Transverse colon (tissue), 4 donors: ENCODE measurements around the gene TMEM254. TPM values are rescaled to one million over a fixed set of nuclear protein-coding genes. Genes with fewer than 3 reads are reported as not detected.

ENCODE experiments used
- DNase-seq: peaks from one replicate; pipeline ENCODE4 v3.0.0-alpha.2; 2019
- H3K27ac ChIP-seq, 4 donors: fragments of 200-600 bp; sonication (generic); 2 replicates each; pipeline ENCODE4 v1.5.1; 2016 to 2018; ENCODE audit warnings: inconsistent platforms in 4 of 4
- H3K27me3 ChIP-seq: fragments of 200-600 bp; sonication (generic); 2 replicates; pipeline ENCODE4 v1.5.1; 2017; ENCODE audit warnings: inconsistent platforms
- H3K36me3 ChIP-seq, 4 donors: fragments of 200-600 bp; sonication (generic); 2 replicates each; pipeline ENCODE4 v1.5.1; 2017 to 2019; ENCODE audit warnings: inconsistent platforms in 4 of 4
- H3K4me1 ChIP-seq, 4 donors: fragments of 200-600 bp; sonication (generic); 2 replicates each; pipeline ENCODE4 v1.5.1; 2017 to 2020; ENCODE audit warnings: inconsistent platforms in 4 of 4
- H3K4me3 ChIP-seq, 4 donors: fragments of 200-600 bp; sonication (generic); 1 replicate in 1 of 4; 2 replicates in 3 of 4; pipeline versions ENCODE4 v1.5.1 to v1.6.1; 2017 to 2019; ENCODE audit warnings: inconsistent platforms in 4 of 4
- H3K9me3 ChIP-seq, 2 donors: fragments of 200-600 bp; sonication (generic); 2 replicates each; pipeline ENCODE4 v1.5.1; 2017 to 2019; ENCODE audit warnings: inconsistent platforms in 2 of 2
- CTCF ChIP-seq, 5 experiments: fragments of 200-600 bp in 3 of 5; fragments of 450-650 bp in 2 of 5; sonication (generic) in 3 of 5; IDR thresholded peaks; 1 replicate in 2 of 5; 2 replicates in 3 of 5; pipeline ENCODE4 v1.5.1; 2016 to 2017; ENCODE audit warnings: antibody characterized with exemption in 5 of 5, inconsistent platforms in 3 of 5, mild to moderate bottlenecking in 2 of 5, moderate library complexity in 1 of 5
- EP300 ChIP-seq: sonication (generic); formaldehyde crosslinking; IDR thresholded peaks from one replicate; pipeline ENCODE4 v1.6.1; 2017; ENCODE audit warnings: antibody characterized with exemption, low read depth
- POLR2A ChIP-seq: fragments of 450-650 bp; IDR thresholded peaks from one replicate; pipeline ENCODE4 v1.6.1; 2016; ENCODE audit warnings: antibody characterized with exemption, mild to moderate bottlenecking, moderate library complexity
- POLR2AphosphoS5 ChIP-seq, 3 donors: sonication (generic); formaldehyde crosslinking; IDR thresholded peaks; one replicate each; pipeline ENCODE4 v1.6.1; 2016; ENCODE audit warnings: antibody characterized with exemption in 3 of 3
- WGBS, 2 donors: methylation state at CpG; one replicate each; pipeline ENCODE4 v1.1.5; 2018; ENCODE audit warnings: low coverage in 1 of 2; 5-methylcytosine and 5-hydroxymethylcytosine counted together
- in situ Hi-C, 4 donors: fragments of 200-750 bp; cut with MboI; loops; one replicate each; pipeline versions ENCODE4 v1.15.0 to v1.15.1; 2017; ENCODE audit warnings: low sequenced_read_pairs in 3 of 4, low pct_ligation_motif_present in 1 of 4, low pct_unique_long_range_greater_than_20kb in 1 of 4
- intact Hi-C: fragments of 100-400 bp; cut with DNase I; formaldehyde crosslinking; loops from one replicate; pipeline ENCODE4 v1.15.1; 2023; ENCODE audit warnings: low total_unique reads
- total RNA-seq, 4 donors: library from RNA; depleted of rRNA; stranded (reverse); fragments of >200 nt; gene quantifications; one replicate each; pipeline ENCODE4 v1.1.0, GENCODE V29; 2016

TMEM254 gene
- total RNA-seq, 4 donors from 2014 or later = 3.0 to 33.7 (median 10.4) TPM

DNA sequence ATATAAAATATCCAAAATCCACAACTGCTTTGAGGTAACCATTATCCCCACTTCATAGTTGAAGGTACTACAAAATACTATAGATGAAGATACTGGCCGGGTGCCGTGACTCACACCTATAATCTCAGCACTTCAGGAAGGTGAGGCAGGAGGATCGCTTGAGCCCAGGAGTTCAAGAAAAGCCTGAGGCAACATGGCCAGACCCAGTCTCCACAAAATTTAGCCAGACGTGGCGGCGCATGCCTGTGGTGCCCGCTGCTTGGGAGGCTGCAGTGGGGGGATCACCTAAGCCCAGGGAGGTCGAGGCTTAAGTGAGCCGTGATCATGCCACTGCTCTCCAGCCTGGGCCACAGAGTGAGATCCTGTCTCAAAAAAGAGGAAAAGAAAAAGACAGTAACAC is 21.7 kb downstream of the TMEM254 start:
- TF ChIP-seq POLR2A (no peak), POLR2AphosphoS5 (IDR thresholded peaks at IDR 0.05) (no peak), EP300 (no peak), CTCF (IDR thresholded peaks at IDR 0.05) (no peak)
- H3K27me3 ChIP-seq = no peaks in the 10 kb centered on the region
- in situ Hi-C loops = loop anchor here in 1 of 4 donors (25.0 kb wide), 1 partner anchor 88 kb away; no protein-coding TSS in a partner anchor
- H3K4me1 ChIP-seq = no peaks in the 10 kb centered on the region
- WGBS, 2 donors = 90 to 95% methylated on average over 4 to 9 of the region's 9 CpGs
- no peaks in the 10 kb centered on the region for H3K9me3 ChIP-seq
- no peak overlapping the region for H3K27ac ChIP-seq
- no peak for DNase-seq
- no peaks in the 10 kb centered on the region for H3K36me3 ChIP-seq
- intact Hi-C loops = no loop called here
- no peak overlapping the region for H3K4me3 ChIP-seq

DNA sequence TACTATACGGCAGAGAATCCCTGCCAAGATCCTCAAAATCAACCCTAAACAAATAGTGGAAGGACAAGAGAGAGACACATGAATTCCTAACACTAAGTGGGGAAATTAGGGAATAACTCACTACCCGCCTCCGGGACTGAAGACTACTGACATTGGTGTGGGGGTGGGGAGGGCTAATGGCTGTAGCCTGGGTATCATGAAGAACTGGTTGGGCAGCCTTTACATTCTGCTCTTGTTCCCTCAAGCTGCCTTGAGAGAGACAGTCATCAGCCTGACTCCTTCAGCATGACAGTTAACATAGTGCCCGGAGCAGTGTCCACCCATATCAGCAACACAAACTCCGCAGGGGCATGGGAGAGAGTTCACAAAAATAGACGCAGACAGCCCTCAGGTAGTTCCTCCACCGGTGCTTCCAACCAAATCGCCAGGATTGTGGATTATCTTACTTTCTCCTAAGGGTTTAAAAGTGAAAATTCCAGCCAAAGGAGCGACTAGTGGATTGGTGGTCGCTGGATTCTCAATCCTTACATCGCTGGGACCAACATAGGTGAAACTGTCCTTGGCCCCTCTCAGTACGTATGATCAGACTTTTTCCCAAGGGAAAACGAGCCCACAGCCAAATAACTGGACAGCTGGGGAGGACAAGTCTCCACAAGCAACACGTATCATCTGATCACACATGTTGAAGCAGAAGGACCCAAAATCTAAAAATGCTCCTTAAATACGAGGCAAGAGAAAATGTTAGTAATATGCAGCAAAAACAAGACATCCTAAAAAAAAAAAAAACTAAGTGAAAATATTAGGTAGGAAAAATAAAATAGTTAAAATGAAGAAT is 22.6 kb downstream of the TMEM254 start:
- Histone ChIP-seq H3K36me3 (no peaks in the 10 kb centered on the region), H3K27me3 (no peaks in the 10 kb centered on the region), H3K4me1 (no peaks in the 10 kb centered on the region), H3K27ac (no peak overlapping the region), H3K4me3 (no peak overlapping the region), H3K9me3 (no peaks in the 10 kb centered on the region)
- in situ Hi-C loops (loop anchor here in 1 of 4 donors (25.0 kb wide), 1 partner anchor 89 kb away; no protein-coding TSS in a partner anchor), intact Hi-C loops (no loop called here)
- DNase-seq = no peak
- no peak for TF ChIP-seq POLR2AphosphoS5 (IDR thresholded peaks at IDR 0.05)
- no peak for TF ChIP-seq POLR2A
- TF ChIP-seq EP300 = no peak
- no peak for TF ChIP-seq CTCF (IDR thresholded peaks at IDR 0.05)
- WGBS, 2 donors = 83 to 92% methylated on average over 9 to 15 of the region's 15 CpGs

GRCh38 chr10:80104066-80104926 is 25.8 kb downstream of the TMEM254 start:
- Histone ChIP-seq H3K27ac (peak overlapping the region in 2 of 4 donors; percentile 3 to 31), H3K27me3 (no peaks in the 10 kb centered on the region), H3K9me3 (peaks cover 7 to 16% of the 10 kb centered on the region in 2 donors), H3K4me3 (no peak overlapping the region), H3K4me1 (no peaks in the 10 kb centered on the region), H3K36me3 (no peaks in the 10 kb centered on the region)
- DNase-seq = no peak
- intact Hi-C loops (no loop called here), in situ Hi-C loops (loop anchor here in 1 of 4 donors (25.0 kb wide), 1 partner anchor 92 kb away; no protein-coding TSS in a partner anchor)
- 3 to 41% methylated on average over 3 to 10 of the region's 10 CpGs for WGBS, 2 donors
- TF ChIP-seq POLR2AphosphoS5 (IDR thresholded peaks at IDR 0.05) (no peak), CTCF (IDR thresholded peaks at IDR 0.05) (no peak), EP300 (no peak), POLR2A (no peak)
